Natural killer cell (primary cell): ENCODE data around the gene SMG6. TPM values are rescaled to one million over a fixed set of nuclear protein-coding genes. Genes with fewer than 3 reads are reported as not detected.

Source experiments
- ATAC-seq, 3 donors: fragments of 150-1000 bp in 2 of 3; fragments of 200-7000 bp in 1 of 3; cut with Tn5 transposase; 1 replicate in 1 of 3; 2 replicates in 2 of 3; pipeline ENCODE4 v1.10.0; 2021; ENCODE audit warnings: mild to moderate bottlenecking in 2 of 3, moderate library complexity in 2 of 3
- DNase-seq, 2 donors: peaks; one replicate each; pipeline versions ENCODE4 v3.0.0 to v3.0.0-alpha.2; 2013 to 2021; ENCODE audit warnings: mixed read lengths in 1 of 2
- H3K27ac ChIP-seq: one replicate; pipeline ENCODE4 v1.5.1; 2013; ENCODE audit warnings: mild to moderate bottlenecking, low read length
- H3K27me3 ChIP-seq: one replicate; pipeline ENCODE4 v1.6.1; 2013; ENCODE audit warnings: low read length; ENCODE audit not compliant: control insufficient read depth, insufficient read depth
- H3K36me3 ChIP-seq: one replicate; pipeline ENCODE4 v1.6.1; 2013; ENCODE audit warnings: low read length; ENCODE audit not compliant: control insufficient read depth, insufficient read depth
- H3K4me1 ChIP-seq: one replicate; pipeline ENCODE4 v1.6.1; 2013; ENCODE audit warnings: low read length; ENCODE audit not compliant: control insufficient read depth, insufficient read depth
- H3K4me3 ChIP-seq: one replicate; pipeline ENCODE4 v1.5.1; 2013; ENCODE audit warnings: low read length
- H3K9me3 ChIP-seq: one replicate; pipeline ENCODE4 v1.6.1; 2013; ENCODE audit warnings: low read length; ENCODE audit not compliant: control insufficient read depth, insufficient read depth
- H3K27ac Mint-ChIP-seq, 2 donors: one replicate each; pipeline ENCODE4 v1.8.0; 2022; ENCODE audit warnings: mild to moderate bottlenecking in 2 of 2, mixed read lengths in 2 of 2, moderate library complexity in 1 of 2
- H3K27me3 Mint-ChIP-seq, 2 donors: one replicate each; pipeline ENCODE4 v1.8.0; 2022; ENCODE audit warnings: low read depth in 2 of 2, mixed read lengths in 2 of 2
- H3K36me3 Mint-ChIP-seq: one replicate; pipeline ENCODE4 v1.8.0; 2022; ENCODE audit warnings: mixed read lengths
- H3K4me1 Mint-ChIP-seq, 2 donors: one replicate each; pipeline ENCODE4 v1.8.0; 2022; ENCODE audit warnings: mixed read lengths in 2 of 2
- H3K4me3 Mint-ChIP-seq: one replicate; pipeline ENCODE4 v1.8.0; 2022; ENCODE audit warnings: mild to moderate bottlenecking, moderate library complexity, mixed read lengths
- H3K9me3 Mint-ChIP-seq, 2 donors: one replicate each; pipeline ENCODE4 v1.8.0; 2022; ENCODE audit warnings: mixed read lengths in 2 of 2
- CTCF ChIP-seq: fragments of 200-600 bp; IDR thresholded peaks from one replicate; pipeline ENCODE4 v1.8.0; 2022; ENCODE audit warnings: antibody characterized with exemption
- WGBS: methylation state at CpG from one replicate; pipeline ENCODE4 v1.1.7; 2013; ENCODE audit warnings: missing lambda C conversion rate; ENCODE audit not compliant: insufficient coverage; 5-methylcytosine and 5-hydroxymethylcytosine counted together
- intact Hi-C: fragments of 100-400 bp; cut with micrococcal nuclease; formaldehyde crosslinking; loops from one replicate; pipeline ENCODE4 v1.14.2; 2022
- total RNA-seq, 4 donors: library from RNA; stranded (reverse); fragments of 120-200 nt in 1 of 4; gene quantifications; one replicate each; pipeline versions ENCODE4 v1.2.3 to v1.2.4, GENCODE V29; 2013 to 2022

The SMG6 gene
- total RNA-seq, 3 donors from 2014 or later (not counting 1 experiment from before 2014, with no cell fraction given): 41.6 to 49.4 (median 48.2) TPM

GRCh38 chr17:2034806-2035540 is 268.6 kb downstream of the SMG6 start:
- intact Hi-C loops: loop anchor here (10.0 kb wide), 1 partner anchor 320 kb away; the partner anchor contains the start of gene TLCD2
- Mint-ChIP-seq H3K27me3 (no peaks in the 10 kb centered on the region), H3K4me1 (peaks cover 11% of the 10 kb centered on the region in 2 donors), H3K27ac (no peak overlapping the region), H3K36me3 (no peaks in the 10 kb centered on the region), H3K4me3 (no peak overlapping the region), H3K9me3 (no peaks in the 10 kb centered on the region)
- H3K4me3 ChIP-seq: no peak overlapping the region
- ATAC-seq: no peak
- H3K27ac ChIP-seq: no peak overlapping the region
- DNase-seq: no peak
- WGBS: 71% methylated on average over 6 of the region's 9 CpGs
- TF ChIP-seq CTCF: no peak
- peaks cover 14% of the 10 kb centered on the region for H3K4me1 ChIP-seq
- no peaks in the 10 kb centered on the region for H3K9me3 ChIP-seq
- no peaks in the 10 kb centered on the region for H3K27me3 ChIP-seq
- H3K36me3 ChIP-seq: peaks cover 29% of the 10 kb centered on the region

GRCh38 chr17:2034157-2034556 is 269.4 kb downstream of the SMG6 start:
- DNase-seq (no peak), ATAC-seq (no peak)
- no peaks in the 10 kb centered on the region for H3K27me3 ChIP-seq
- H3K4me1 ChIP-seq: peaks cover 20% of the 10 kb centered on the region
- H3K9me3 ChIP-seq: no peaks in the 10 kb centered on the region
- H3K4me3 ChIP-seq: no peak overlapping the region
- H3K27ac ChIP-seq: no peak overlapping the region
- intact Hi-C loops: loop anchor here (10.0 kb wide), 1 partner anchor 319 kb away; the partner anchor contains the start of gene TLCD2
- Mint-ChIP-seq H3K27me3 (no peaks in the 10 kb centered on the region), H3K27ac (no peak overlapping the region), H3K9me3 (no peaks in the 10 kb centered on the region), H3K4me1 (peaks cover 11 to 17% of the 10 kb centered on the region in 2 donors), H3K4me3 (no peak overlapping the region), H3K36me3 (no peaks in the 10 kb centered on the region)
- peaks cover 29% of the 10 kb centered on the region for H3K36me3 ChIP-seq
- TF ChIP-seq CTCF: no peak
- 100% methylated on average over 1 of the region's 7 CpGs for WGBS

DNA sequence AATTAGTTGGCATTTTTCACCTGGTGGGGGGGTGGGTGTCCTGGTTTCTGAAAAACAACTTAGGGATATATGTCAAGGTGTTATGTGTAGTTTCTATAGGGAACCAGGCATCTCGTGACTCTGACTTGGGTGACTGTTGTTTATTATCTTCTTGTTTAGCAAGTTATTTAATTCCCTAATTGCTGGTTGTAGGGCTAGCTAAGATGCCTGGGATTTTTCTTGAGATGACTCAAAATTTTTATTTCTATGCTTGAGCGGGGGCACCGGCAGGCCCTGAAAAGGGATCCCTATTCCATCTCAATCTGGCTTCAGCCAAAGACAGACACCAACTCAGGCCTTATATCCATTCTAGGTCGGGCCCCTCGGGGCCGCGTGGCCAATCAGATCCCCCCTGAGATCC is 270.4 kb downstream of the SMG6 start:
- Mint-ChIP-seq H3K4me1 (peaks cover 11 to 17% of the 10 kb centered on the region in 2 donors), H3K4me3 (peak overlapping the region; percentile 10), H3K27me3 (peaks cover 3 to 9% of the 10 kb centered on the region in 2 donors), H3K36me3 (no peaks in the 10 kb centered on the region), H3K9me3 (no peaks in the 10 kb centered on the region), H3K27ac (no peak overlapping the region)
- TF ChIP-seq CTCF: no peak
- ATAC-seq (no peak), DNase-seq (no peak)
- Histone ChIP-seq H3K27me3 (no peaks in the 10 kb centered on the region), H3K4me3 (no peak overlapping the region), H3K9me3 (no peaks in the 10 kb centered on the region), H3K36me3 (peaks cover 23% of the 10 kb centered on the region), H3K27ac (no peak overlapping the region), H3K4me1 (peaks cover 20% of the 10 kb centered on the region)
- intact Hi-C loops: loop anchor here (10.0 kb wide), 1 partner anchor 318 kb away; the partner anchor contains the start of gene TLCD2
- whole genome bisulfite sequencing: 94% methylated on average over 7 of the region's 7 CpGs
